ENCODE data around the gene MOB3C. TPM values are rescaled to one million over a fixed set of nuclear protein-coding genes. Genes with fewer than 3 reads are reported as not detected.

Gene MOB3C
- total and polyA plus RNA-seq, 10 of the 15 experiments (the other 5 are each of a cell fraction or from before 2014, with no cell fraction given), result 1.0 to 16.0 (median 9.4) TPM

- ChIA-PET SMC1A (ENCODE audit: uncharacterized antibody, unreplicated experiment) (interaction anchor here (1.1 to 1.7 kb wide), 2 partner anchors 22 to 35 kb away, joined by 3 to 6 read pairs; no protein-coding TSS in a partner anchor), POLR2A (interaction anchor here (0.5 to 9.1 kb wide), 2 partner anchors 15 to 1367 kb away, joined by 3 to 124 read pairs; partner anchors contain the start of gene MOB3C), RAD21 (ENCODE audit: unreplicated experiment) (no interaction called here), CTCF (interaction anchor here (1.6 kb wide), 1 partner anchor 15 kb away, joined by 4 read pairs; the partner anchor contains the start of gene MOB3C)
- 0 out of 2 replicates have a peak, but pooled peaks cover 3% of the 10 kb centered on the region for H3K4me1 ChIP-seq (ENCODE audit: control insufficient read depth, insufficient read depth, low read length)
- peaks cover 2% of the 10 kb centered on the region; the same call in 1 of the 2 replicates for H3K79me2 ChIP-seq (ENCODE audit: control insufficient read depth, insufficient read depth, low read length)
- in situ Hi-C loops (cut with MboI) (no loop called here), intact Hi-C loops (cut with micrococcal nuclease; ENCODE audit: unreplicated experiment) (loop anchor here (5.0 kb wide), 1 partner anchor 66 kb away; the partner anchor contains the start of gene ATPAF1)
- H3K27ac ChIP-seq (ENCODE audit: control insufficient read depth, insufficient read depth), result no peak overlapping the region
- H3K36me3 ChIP-seq (ENCODE audit: control insufficient read depth in 2 of 2, insufficient read depth in 2 of 2, low read length in 1 of 2), result no peaks in the 10 kb centered on the region
- no peaks in the 10 kb centered on the region for H3K27me3 ChIP-seq (replicated peaks in 1 of 2; ENCODE audit: control insufficient read depth in 2 of 2, insufficient read depth in 2 of 2, low read length in 1 of 2)
- BruUV-seq (replicated peaks), result TSS peak; percentile 21
- H3K9me3 ChIP-seq (replicated peaks; ENCODE audit: control insufficient read depth, insufficient read depth, low read length), result no peaks in the 10 kb centered on the region
- H3K4me3 ChIP-seq, result no peak overlapping the region
- DNase-seq (ENCODE audit: low read depth, low spot score) (no peak), FAIRE-seq (no peak), ATAC-seq (no peak)
- H3K9ac ChIP-seq (ENCODE audit: control insufficient read depth, insufficient read depth, low read length), result no peak overlapping the region
- H2AFZ ChIP-seq (ENCODE audit: control insufficient read depth, low read depth, low read length), result no peak overlapping the region
- no peaks in the 10 kb centered on the region for H4K20me1 ChIP-seq (ENCODE audit: control insufficient read depth, insufficient read depth)
- no peak overlapping the region for H3K4me2 ChIP-seq (ENCODE audit: control insufficient read depth, insufficient read depth)
- WGBS (ENCODE audit: insufficient coverage, insufficient replicate concordance, low lambda C conversion rate, missing lambda C conversion rate), result 97% methylated on average over 3 of the region's 3 CpGs
- no peak for TF ChIP-seq TCF3 (IDR thresholded peaks at IDR 0.05; ENCODE audit: borderline replicate concordance, insufficient read depth, low read depth, low read length)
- no peak for TF ChIP-seq SREBF2 (IDR thresholded peaks at IDR 0.05; ENCODE audit: low read length)
- TF ChIP-seq ZNF207 (IDR thresholded peaks at IDR 0.05; ENCODE audit: borderline replicate concordance), result no peak
- no peak for TF ChIP-seq ATF7 (IDR thresholded peaks at IDR 0.05; ENCODE audit: low read depth)
- no peak for TF ChIP-seq KDM1A (IDR thresholded peaks at IDR 0.05; ENCODE audit: borderline replicate concordance)
- TF ChIP-seq ZBTB40 (IDR thresholded peaks at IDR 0.05; ENCODE audit: borderline replicate concordance), result no peak
- no peak for TF ChIP-seq SPI1 (IDR thresholded peaks at IDR 0.05; ENCODE audit: borderline replicate concordance, insufficient read depth, low read depth, low read length)
- TF ChIP-seq, protein P1, sequence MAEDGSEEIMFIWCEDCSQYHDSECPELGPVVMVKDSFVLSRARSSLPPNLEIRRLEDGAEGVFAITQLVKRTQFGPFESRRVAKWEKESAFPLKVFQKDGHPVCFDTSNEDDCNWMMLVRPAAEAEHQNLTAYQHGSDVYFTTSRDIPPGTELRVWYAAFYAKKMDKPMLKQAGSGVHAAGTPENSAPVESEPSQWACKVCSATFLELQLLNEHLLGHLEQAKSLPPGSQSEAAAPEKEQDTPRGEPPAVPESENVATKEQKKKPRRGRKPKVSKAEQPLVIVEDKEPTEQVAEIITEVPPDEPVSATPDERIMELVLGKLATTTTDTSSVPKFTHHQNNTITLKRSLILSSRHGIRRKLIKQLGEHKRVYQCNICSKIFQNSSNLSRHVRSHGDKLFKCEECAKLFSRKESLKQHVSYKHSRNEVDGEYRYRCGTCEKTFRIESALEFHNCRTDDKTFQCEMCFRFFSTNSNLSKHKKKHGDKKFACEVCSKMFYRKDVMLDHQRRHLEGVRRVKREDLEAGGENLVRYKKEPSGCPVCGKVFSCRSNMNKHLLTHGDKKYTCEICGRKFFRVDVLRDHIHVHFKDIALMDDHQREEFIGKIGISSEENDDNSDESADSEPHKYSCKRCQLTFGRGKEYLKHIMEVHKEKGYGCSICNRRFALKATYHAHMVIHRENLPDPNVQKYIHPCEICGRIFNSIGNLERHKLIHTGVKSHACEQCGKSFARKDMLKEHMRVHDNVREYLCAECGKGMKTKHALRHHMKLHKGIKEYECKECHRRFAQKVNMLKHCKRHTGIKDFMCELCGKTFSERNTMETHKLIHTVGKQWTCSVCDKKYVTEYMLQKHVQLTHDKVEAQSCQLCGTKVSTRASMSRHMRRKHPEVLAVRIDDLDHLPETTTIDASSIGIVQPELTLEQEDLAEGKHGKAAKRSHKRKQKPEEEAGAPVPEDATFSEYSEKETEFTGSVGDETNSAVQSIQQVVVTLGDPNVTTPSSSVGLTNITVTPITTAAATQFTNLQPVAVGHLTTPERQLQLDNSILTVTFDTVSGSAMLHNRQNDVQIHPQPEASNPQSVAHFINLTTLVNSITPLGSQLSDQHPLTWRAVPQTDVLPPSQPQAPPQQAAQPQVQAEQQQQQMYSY (CRISPR knock-in tag; IDR thresholded peaks at IDR 0.05), result no peak
- TF ChIP-seq, protein P2, sequence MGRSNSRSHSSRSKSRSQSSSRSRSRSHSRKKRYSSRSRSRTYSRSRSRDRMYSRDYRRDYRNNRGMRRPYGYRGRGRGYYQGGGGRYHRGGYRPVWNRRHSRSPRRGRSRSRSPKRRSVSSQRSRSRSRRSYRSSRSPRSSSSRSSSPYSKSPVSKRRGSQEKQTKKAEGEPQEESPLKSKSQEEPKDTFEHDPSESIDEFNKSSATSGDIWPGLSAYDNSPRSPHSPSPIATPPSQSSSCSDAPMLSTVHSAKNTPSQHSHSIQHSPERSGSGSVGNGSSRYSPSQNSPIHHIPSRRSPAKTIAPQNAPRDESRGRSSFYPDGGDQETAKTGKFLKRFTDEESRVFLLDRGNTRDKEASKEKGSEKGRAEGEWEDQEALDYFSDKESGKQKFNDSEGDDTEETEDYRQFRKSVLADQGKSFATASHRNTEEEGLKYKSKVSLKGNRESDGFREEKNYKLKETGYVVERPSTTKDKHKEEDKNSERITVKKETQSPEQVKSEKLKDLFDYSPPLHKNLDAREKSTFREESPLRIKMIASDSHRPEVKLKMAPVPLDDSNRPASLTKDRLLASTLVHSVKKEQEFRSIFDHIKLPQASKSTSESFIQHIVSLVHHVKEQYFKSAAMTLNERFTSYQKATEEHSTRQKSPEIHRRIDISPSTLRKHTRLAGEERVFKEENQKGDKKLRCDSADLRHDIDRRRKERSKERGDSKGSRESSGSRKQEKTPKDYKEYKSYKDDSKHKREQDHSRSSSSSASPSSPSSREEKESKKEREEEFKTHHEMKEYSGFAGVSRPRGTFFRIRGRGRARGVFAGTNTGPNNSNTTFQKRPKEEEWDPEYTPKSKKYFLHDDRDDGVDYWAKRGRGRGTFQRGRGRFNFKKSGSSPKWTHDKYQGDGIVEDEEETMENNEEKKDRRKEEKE (IDR thresholded peaks at IDR 0.05), result no peak
Measured at GRCh38 chr1:46601257-46602007, 15.2 kb downstream of the MOB3C start.
